GM12801 (cell line): ENCODE measurements around the gene ARHGAP6.

ENCODE experiments used
- TF ChIP-seq, protein P1 (sequence below): IDR thresholded peaks from one replicate; pipeline ENCODE4 v1.5.1; 2011; ENCODE audit warnings: control low read depth; ENCODE audit not compliant: insufficient read length; ENCODE audit errors: extremely low read depth

The ARHGAP6 gene

DNA sequence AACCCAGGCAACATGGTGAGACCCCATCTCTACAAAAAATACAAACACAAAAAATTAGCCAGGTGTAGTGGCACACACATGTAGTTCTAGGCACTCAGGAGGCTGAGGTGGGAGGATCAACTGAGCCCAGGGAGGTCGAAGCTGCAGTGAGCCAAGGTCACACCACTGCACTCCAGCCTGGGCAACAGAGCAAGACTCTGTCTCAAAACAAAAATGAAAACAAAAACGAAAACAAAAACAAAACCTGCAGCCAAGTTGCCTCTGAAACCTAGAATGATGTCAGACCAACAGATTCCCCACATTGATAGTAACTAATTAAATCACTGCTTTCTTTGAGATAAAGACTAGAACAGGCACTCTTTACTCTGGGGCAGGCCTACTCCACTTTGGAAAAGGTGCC lies 268.0 kb downstream of the ARHGAP6 start:
- TF ChIP-seq, protein P1, sequence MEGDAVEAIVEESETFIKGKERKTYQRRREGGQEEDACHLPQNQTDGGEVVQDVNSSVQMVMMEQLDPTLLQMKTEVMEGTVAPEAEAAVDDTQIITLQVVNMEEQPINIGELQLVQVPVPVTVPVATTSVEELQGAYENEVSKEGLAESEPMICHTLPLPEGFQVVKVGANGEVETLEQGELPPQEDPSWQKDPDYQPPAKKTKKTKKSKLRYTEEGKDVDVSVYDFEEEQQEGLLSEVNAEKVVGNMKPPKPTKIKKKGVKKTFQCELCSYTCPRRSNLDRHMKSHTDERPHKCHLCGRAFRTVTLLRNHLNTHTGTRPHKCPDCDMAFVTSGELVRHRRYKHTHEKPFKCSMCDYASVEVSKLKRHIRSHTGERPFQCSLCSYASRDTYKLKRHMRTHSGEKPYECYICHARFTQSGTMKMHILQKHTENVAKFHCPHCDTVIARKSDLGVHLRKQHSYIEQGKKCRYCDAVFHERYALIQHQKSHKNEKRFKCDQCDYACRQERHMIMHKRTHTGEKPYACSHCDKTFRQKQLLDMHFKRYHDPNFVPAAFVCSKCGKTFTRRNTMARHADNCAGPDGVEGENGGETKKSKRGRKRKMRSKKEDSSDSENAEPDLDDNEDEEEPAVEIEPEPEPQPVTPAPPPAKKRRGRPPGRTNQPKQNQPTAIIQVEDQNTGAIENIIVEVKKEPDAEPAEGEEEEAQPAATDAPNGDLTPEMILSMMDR: no peak

DNA sequence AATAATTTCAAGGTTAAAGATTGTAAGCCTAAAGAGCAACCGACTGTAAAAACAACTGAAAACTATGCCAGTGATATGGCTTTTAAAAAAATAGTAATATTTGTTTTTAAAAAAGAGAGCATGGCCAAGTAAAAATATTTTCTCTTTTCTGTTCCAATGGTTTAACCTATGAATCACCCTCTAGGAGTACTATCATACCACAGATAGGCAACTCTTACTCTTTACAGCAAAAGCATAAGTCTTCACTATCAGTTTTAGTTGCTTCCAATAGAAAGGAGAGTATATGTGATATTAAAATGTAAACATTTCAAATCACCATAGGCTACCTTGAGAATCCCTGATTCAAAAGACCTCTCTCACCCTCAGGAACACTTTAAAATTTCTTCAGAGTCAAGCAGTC lies 269.9 kb downstream of the ARHGAP6 start:
- TF ChIP-seq, protein P1: no peak

DNA sequence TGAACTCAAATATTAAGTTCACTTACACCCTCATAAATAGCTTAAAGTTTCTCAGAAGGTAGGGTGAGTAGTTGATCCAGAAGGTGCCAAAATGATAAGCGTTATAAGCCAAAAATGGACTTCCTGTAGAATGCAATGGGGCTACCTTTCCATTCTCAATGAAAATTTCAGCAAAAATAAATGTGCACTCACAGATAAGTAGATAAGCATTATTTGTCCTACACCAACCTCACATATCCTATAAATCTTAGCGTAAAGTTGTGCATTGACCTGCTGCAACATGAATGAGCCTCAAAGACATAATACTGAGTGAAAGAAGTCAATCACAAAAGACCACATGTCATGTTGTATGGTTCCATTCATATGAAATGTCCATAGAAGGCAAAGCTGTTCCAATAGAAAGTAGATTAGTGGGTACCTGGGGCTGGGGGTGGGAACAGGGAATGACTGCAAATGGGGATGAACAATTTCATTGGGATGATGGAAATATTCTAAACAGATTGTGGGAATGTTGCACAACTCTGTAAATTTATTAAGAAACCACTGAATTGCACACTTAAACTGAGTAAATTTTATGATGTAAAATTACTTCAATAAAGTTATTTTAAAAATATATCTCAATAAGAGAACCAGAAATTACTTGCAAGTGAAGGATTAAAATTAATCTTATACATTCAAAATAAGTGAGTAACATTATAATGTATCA lies 271.6 kb downstream of the ARHGAP6 start:
- TF ChIP-seq, protein P1: no peak

DNA sequence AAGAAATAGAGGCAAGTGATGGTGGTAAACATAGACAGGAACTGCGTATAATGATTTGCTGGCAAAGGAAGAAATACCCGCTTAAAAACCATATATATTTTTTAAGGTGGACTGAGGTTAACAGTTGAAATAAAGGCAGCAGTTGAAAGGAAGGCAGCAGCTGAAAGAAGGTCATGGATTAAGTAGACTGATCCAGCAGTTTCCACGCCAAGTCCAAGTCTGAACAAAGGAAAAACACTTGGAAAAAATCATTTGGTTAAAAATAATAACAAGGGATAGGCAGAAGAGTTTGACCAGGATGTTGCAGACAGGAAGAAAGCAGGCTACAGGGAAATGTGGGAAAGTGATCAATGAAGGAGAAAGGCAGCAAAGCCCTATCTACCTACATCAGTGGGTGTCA lies 278.9 kb downstream of the ARHGAP6 start:
- TF ChIP-seq, protein P1: no peak

DNA sequence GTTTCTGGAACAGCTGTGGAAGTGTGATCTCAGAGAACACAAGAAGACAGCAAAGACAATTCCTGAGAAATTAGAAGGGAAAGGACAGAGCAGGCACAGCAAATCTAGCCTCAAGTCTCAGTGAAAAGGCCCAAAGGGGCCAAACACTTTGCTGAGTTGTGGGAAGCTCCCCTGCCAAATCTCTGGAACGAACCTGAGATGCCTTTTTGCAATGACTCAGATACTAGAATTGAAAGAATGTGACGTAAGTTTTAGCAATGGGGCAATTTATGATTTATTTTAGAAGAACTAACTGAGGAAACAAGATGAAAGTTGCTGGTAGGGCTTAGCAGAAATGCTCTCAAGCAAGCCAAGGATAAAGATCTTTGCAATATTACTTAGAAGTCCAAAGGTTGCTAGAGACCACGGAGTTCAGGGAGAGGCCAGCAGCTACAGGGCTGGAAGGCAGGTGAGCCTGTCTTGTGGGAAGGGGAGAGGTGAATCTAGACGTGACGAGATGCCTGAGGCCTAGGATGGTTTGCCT lies 279.7 kb downstream of the ARHGAP6 start:
- TF ChIP-seq, protein P1: no peak

DNA sequence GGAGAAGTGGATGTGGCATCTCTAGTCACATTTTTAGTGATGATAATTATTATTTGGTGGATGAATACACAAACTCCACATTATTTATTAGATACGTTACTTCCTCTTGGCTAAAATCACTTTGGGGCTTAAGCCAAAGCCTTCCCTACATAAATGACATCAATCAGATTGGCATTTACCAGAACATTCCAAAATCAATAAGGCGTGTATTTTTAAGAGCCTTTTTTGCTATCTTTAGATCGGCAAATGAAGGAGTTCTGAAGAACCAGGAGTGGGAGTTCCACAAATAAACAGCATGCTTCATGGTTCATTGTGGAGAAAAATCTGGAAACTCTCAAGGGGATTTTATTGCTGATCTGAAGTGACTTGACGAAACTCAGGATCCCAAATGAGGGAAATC lies 282.8 kb downstream of the ARHGAP6 start:
- TF ChIP-seq, protein P1: no peak

DNA sequence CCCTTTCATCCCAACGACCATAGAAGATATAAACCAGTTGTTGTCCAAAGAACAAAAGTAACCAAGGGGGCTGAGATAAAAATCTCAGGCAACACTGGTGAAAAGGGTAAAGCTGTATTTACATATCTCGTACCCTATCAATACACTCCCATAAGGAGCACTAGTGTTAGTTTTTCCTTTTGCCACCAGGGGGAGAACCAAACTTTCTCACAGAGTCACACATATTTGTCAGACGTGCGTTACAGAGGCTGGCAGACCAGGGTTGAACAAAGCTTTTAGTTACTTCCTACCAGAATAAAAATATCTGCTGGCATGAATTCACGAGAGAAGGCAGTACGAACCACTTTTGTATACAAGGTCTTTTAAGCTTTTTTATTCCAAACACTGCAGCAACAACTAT lies 284.3 kb downstream of the ARHGAP6 start:
- TF ChIP-seq, protein P1: no peak
